ENCODE results near the gene THOC1. TPM values are rescaled to one million over a fixed set of nuclear protein-coding genes. Genes with fewer than 3 reads are reported as not detected.

The THOC1 gene
- total and polyA plus RNA-seq, 2 donors (not counting 3 experiments of a cell fraction or from before 2014, with no cell fraction given) = 12.0 to 50.5 TPM

DNA sequence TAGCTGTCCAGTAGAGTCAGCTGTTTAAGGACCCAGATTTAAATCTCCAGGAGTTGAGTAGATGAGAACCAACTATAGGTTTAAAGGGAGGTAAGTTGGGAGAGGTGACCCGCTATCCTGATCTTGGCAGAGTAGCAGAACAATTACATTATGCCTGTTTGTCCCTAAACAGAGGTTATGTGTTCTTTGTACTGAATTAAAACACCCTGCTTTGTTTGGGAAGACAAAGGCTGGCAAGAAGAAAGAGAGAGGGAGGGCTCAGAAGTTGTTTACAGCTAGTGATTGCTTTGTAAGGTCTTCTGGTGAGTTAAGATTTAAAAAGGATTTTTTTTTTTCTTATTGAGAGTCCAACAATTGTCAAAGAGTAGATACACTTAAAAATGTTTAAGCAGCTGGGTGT is 72.2 kb downstream of the THOC1 start:
- intact Hi-C loops (cut with micrococcal nuclease) (no loop called here), dilution Hi-C loops (cut with MboI; ENCODE audit: extremely low pct_ligation_motif_present, low sequenced_read_pairs) (no loop called here)
- no peaks in the 10 kb centered on the region for H3K4me1 ChIP-seq (ENCODE audit: control insufficient read depth, extremely low read depth, insufficient read depth, low read length)
- no peaks in the 10 kb centered on the region for H3K9me1 ChIP-seq (replicated peaks; ENCODE audit: control insufficient read depth, extremely low read depth, insufficient read depth, low read length)
- peaks cover 5% of the 10 kb centered on the region for H4K20me1 ChIP-seq (replicated peaks; ENCODE audit: control insufficient read depth, extremely low read depth, insufficient read depth, low read length)
- ChIA-PET CTCF (interaction anchor here (0.7 to 1.0 kb wide), 2 partner anchors 17 to 19 kb away, joined by 3 read pairs; no protein-coding TSS in a partner anchor), POLR2A (no interaction called here)
- DNase-seq (ENCODE audit: low read depth, low spot score) (no peak), FAIRE-seq (no peak)
- no peak for TF ChIP-seq EZH2 (IDR thresholded peaks at IDR 0.05; ENCODE audit: borderline replicate concordance, low read depth, low read length, severe bottlenecking)
- TF ChIP-seq POLR2A (IDR thresholded peaks at IDR 0.05; ENCODE audit: low read depth, low read length) = no peak
- no peak for TF ChIP-seq GATA2 (IDR thresholded peaks at IDR 0.05; ENCODE audit: insufficient read depth, insufficient read length, low read depth, low read length)
- TF ChIP-seq, protein P1, sequence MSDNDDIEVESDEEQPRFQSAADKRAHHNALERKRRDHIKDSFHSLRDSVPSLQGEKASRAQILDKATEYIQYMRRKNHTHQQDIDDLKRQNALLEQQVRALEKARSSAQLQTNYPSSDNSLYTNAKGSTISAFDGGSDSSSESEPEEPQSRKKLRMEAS (IDR thresholded peaks at IDR 0.05; ENCODE audit: insufficient read depth, insufficient read length) = no peak
- no peak for TF ChIP-seq POLR2AphosphoS5 (IDR thresholded peaks at IDR 0.05; ENCODE audit: insufficient read depth, low read depth, low read length)
- no peak for TF ChIP-seq JUN (IDR thresholded peaks at IDR 0.05; ENCODE audit: borderline replicate concordance, insufficient read depth, insufficient read length, low read depth)
- TF ChIP-seq, protein P2, sequence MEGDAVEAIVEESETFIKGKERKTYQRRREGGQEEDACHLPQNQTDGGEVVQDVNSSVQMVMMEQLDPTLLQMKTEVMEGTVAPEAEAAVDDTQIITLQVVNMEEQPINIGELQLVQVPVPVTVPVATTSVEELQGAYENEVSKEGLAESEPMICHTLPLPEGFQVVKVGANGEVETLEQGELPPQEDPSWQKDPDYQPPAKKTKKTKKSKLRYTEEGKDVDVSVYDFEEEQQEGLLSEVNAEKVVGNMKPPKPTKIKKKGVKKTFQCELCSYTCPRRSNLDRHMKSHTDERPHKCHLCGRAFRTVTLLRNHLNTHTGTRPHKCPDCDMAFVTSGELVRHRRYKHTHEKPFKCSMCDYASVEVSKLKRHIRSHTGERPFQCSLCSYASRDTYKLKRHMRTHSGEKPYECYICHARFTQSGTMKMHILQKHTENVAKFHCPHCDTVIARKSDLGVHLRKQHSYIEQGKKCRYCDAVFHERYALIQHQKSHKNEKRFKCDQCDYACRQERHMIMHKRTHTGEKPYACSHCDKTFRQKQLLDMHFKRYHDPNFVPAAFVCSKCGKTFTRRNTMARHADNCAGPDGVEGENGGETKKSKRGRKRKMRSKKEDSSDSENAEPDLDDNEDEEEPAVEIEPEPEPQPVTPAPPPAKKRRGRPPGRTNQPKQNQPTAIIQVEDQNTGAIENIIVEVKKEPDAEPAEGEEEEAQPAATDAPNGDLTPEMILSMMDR (IDR thresholded peaks at IDR 0.05; ENCODE audit: extremely low read depth in 1 of 2, insufficient read depth in 1 of 2, low read depth in 1 of 2, low read length in 2 of 2) = no peak
- TF ChIP-seq MYC (IDR thresholded peaks at IDR 0.05; ENCODE audit: low read depth, low read length) = no peak
- H3K4me3 ChIP-seq (replicated peaks in 1 of 3; ENCODE audit: insufficient read depth in 1 of 3, low read depth in 1 of 3, low read length in 3 of 3) = no peak overlapping the region
- no peaks in the 10 kb centered on the region for H3K27me3 ChIP-seq (ENCODE audit: control insufficient read depth in 2 of 2, insufficient read depth in 2 of 2, low read length in 2 of 2)
- H3K27ac ChIP-seq (ENCODE audit: insufficient read depth, low read depth, low read length) = no peak overlapping the region
- H3K36me3 ChIP-seq (ENCODE audit: control insufficient read depth in 2 of 2, extremely low read depth in 1 of 2, insufficient read depth in 2 of 2, low read length in 2 of 2) = peaks cover 12 to 14% of the 10 kb centered on the region in 2 experiments
- H3K9ac ChIP-seq (replicated peaks; ENCODE audit: extremely low read depth, insufficient read depth, low read length) = no peak overlapping the region
- H3K4me2 ChIP-seq (ENCODE audit: insufficient read depth, low read length) = no peak overlapping the region
- no peaks in the 10 kb centered on the region for H3K9me3 ChIP-seq (replicated peaks; ENCODE audit: control insufficient read depth, insufficient read depth, low read length)
- peaks cover 25% of the 10 kb centered on the region for H3K79me2 ChIP-seq (ENCODE audit: control insufficient read depth, insufficient read depth, low read length)
- no TSS peak for BruUV-seq (replicated peaks)
- H2AFZ ChIP-seq (ENCODE audit: low read depth, low read length) = no peak overlapping the region
